ENCODE data around the gene FAM163B. TPM values are rescaled to one million over a fixed set of nuclear protein-coding genes. Genes with fewer than 3 reads are reported as not detected.

Gene FAM163B
- total RNA-seq, 1 experiment from 2014 or later, result not detected

GRCh38 chr9:133581513-133582343 lies 27.5 kb downstream of the FAM163B start:
- Mint-ChIP-seq H3K9me3 (ENCODE audit: low read depth, unreplicated experiment) (no peaks in the 10 kb centered on the region), H3K4me3 (ENCODE audit: low read depth, unreplicated experiment) (no peak overlapping the region)

GRCh38 chr9:133581011-133581410 lies 28.2 kb downstream of the FAM163B start:
- H3K4me1 Mint-ChIP-seq (ENCODE audit: low read depth, unreplicated experiment), result peaks cover 8% of the 10 kb centered on the region

More at GRCh38 chr9:133581513-133582343, 27.5 kb downstream of the FAM163B start:
- Mint-ChIP-seq H3K36me3 (ENCODE audit: insufficient read depth, unreplicated experiment) (no peaks in the 10 kb centered on the region), H3K4me1 (ENCODE audit: low read depth, unreplicated experiment) (peaks cover 2% of the 10 kb centered on the region), H3K27ac (ENCODE audit: unreplicated experiment) (no peak overlapping the region), H3K27me3 (ENCODE audit: unreplicated experiment) (peaks cover 89% of the 10 kb centered on the region)
- no peak for DNase-seq
- CTCF ChIA-PET, result no interaction called here
- no peak for TF ChIP-seq CTCF (IDR thresholded peaks at IDR 0.05; ENCODE audit: unreplicated experiment)
- no TSS peak for BruUV-seq (replicated peaks)
- intact Hi-C loops (cut with micrococcal nuclease; ENCODE audit: unreplicated experiment), result no loop called here

GRCh38 chr9:133580419-133580738 lies 28.8 kb downstream of the FAM163B start:
- H3K27me3 Mint-ChIP-seq (ENCODE audit: unreplicated experiment), result peaks cover 91% of the 10 kb centered on the region
- no peaks in the 10 kb centered on the region for H3K36me3 Mint-ChIP-seq (ENCODE audit: insufficient read depth, unreplicated experiment)
- CTCF ChIA-PET, result no interaction called here
- no peak for TF ChIP-seq CTCF (IDR thresholded peaks at IDR 0.05; ENCODE audit: unreplicated experiment)
- BruUV-seq (replicated peaks), result no TSS peak
- intact Hi-C loops (cut with micrococcal nuclease; ENCODE audit: unreplicated experiment), result no loop called here
- H3K27ac Mint-ChIP-seq (ENCODE audit: unreplicated experiment), result no peak overlapping the region
- peaks cover 8% of the 10 kb centered on the region for H3K4me1 Mint-ChIP-seq (ENCODE audit: low read depth, unreplicated experiment)
- no peaks in the 10 kb centered on the region for H3K9me3 Mint-ChIP-seq (ENCODE audit: low read depth, unreplicated experiment)
- H3K4me3 Mint-ChIP-seq (ENCODE audit: low read depth, unreplicated experiment), result no peak overlapping the region
- DNase-seq, result no peak

More at GRCh38 chr9:133581011-133581410, 28.2 kb downstream of the FAM163B start:
- Mint-ChIP-seq H3K27me3 (ENCODE audit: unreplicated experiment) (peaks cover 91% of the 10 kb centered on the region), H3K27ac (ENCODE audit: unreplicated experiment) (no peak overlapping the region), H3K36me3 (ENCODE audit: insufficient read depth, unreplicated experiment) (no peaks in the 10 kb centered on the region), H3K4me3 (ENCODE audit: low read depth, unreplicated experiment) (no peak overlapping the region), H3K9me3 (ENCODE audit: low read depth, unreplicated experiment) (no peaks in the 10 kb centered on the region)
- CTCF ChIA-PET, result no interaction called here
- no peak for TF ChIP-seq CTCF (IDR thresholded peaks at IDR 0.05; ENCODE audit: unreplicated experiment)
- intact Hi-C loops (cut with micrococcal nuclease; ENCODE audit: unreplicated experiment), result no loop called here
- no peak for DNase-seq
- BruUV-seq (replicated peaks), result no TSS peak

GRCh38 chr9:133579601-133580418 lies 29.4 kb downstream of the FAM163B start:
- intact Hi-C loops (cut with micrococcal nuclease; ENCODE audit: unreplicated experiment), result no loop called here
- Mint-ChIP-seq H3K27ac (ENCODE audit: unreplicated experiment) (no peak overlapping the region), H3K4me1 (ENCODE audit: low read depth, unreplicated experiment) (peaks cover 8% of the 10 kb centered on the region), H3K36me3 (ENCODE audit: insufficient read depth, unreplicated experiment) (no peaks in the 10 kb centered on the region), H3K27me3 (ENCODE audit: unreplicated experiment) (peaks cover 91% of the 10 kb centered on the region), H3K4me3 (ENCODE audit: low read depth, unreplicated experiment) (no peak overlapping the region), H3K9me3 (ENCODE audit: low read depth, unreplicated experiment) (no peaks in the 10 kb centered on the region)
- CTCF ChIA-PET, result no interaction called here
- no peak for DNase-seq
- BruUV-seq (replicated peaks), result no TSS peak
- no peak for TF ChIP-seq CTCF (IDR thresholded peaks at IDR 0.05; ENCODE audit: unreplicated experiment)

All from Calu3 (cell line).